GM12892 (cell line): Measurements from ENCODE around the gene CPT1B.

Source experiments
- DNase-seq: peaks from one replicate; pipeline ENCODE4 v3.0.0; 2011; ENCODE audit not compliant: insufficient read length
- FAIRE-seq: peaks from 2 replicates; lab custom pipeline; 2011; peaks lifted over from hg19 to GRCh38; lab: Jason Lieb, UNC
- POLR2A ChIP-seq: IDR thresholded peaks from 2 replicates; pipeline ENCODE4 v1.6.1; 2011; ENCODE audit warnings: low read depth, low read length, control low read depth
- POLR2AphosphoS5 ChIP-seq: IDR thresholded peaks from 2 replicates; pipeline ENCODE4 v1.6.1; 2011; ENCODE audit warnings: low read depth, low read length, control low read depth
- TAF1 ChIP-seq: IDR thresholded peaks from 2 replicates; pipeline ENCODE4 v1.6.1; 2011; ENCODE audit warnings: low read depth, mild to moderate bottlenecking, control low read depth, low read length, borderline replicate concordance

CPT1B gene

GRCh38 chr22:50573491-50574382 is 4.5 kb downstream of the CPT1B start:
- DNase-seq: no peak
- no peak for FAIRE-seq
- no peak for TF ChIP-seq POLR2A
- no peak for TF ChIP-seq POLR2AphosphoS5
- no peak for TF ChIP-seq TAF1

- TF ChIP-seq POLR2AphosphoS5 (no peak), TAF1 (no peak), POLR2A (no peak)
- FAIRE-seq: no peak
Measured at GRCh38 chr22:50572965-50573364, 5.3 kb downstream of the CPT1B start.

GRCh38 chr22:50571264-50572175 is 6.7 kb downstream of the CPT1B start:
- no peak for TF ChIP-seq POLR2A
- TF ChIP-seq POLR2AphosphoS5: no peak
- no peak for TF ChIP-seq TAF1
- no peak for DNase-seq
- FAIRE-seq: no peak

More at GRCh38 chr22:50572965-50573364, 5.3 kb downstream of the CPT1B start:
- DNase-seq: no peak

DNA sequence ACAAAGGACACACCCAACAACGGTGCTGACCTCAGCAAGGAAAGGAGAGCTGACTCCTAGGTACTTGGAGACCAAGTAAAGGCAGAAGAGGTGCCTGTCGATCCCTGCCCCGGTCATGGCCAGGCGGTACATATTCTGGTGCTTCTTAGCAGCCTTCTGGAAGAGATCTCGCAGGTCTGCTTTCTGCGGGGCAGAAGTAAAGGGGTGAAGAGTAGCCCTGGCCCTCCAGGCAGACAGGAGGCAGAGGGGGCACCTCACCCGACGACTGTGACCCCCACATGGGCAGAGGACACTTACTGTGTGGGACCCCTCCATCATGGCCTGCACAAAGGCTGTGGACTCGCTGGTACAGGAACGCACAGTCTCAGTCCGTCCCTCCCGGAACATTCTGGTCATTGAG is 7.4 kb downstream of the CPT1B start:
- DNase-seq (no peak), FAIRE-seq (no peak)
- TF ChIP-seq TAF1 (no peak), POLR2A (no peak), POLR2AphosphoS5 (no peak)

DNA sequence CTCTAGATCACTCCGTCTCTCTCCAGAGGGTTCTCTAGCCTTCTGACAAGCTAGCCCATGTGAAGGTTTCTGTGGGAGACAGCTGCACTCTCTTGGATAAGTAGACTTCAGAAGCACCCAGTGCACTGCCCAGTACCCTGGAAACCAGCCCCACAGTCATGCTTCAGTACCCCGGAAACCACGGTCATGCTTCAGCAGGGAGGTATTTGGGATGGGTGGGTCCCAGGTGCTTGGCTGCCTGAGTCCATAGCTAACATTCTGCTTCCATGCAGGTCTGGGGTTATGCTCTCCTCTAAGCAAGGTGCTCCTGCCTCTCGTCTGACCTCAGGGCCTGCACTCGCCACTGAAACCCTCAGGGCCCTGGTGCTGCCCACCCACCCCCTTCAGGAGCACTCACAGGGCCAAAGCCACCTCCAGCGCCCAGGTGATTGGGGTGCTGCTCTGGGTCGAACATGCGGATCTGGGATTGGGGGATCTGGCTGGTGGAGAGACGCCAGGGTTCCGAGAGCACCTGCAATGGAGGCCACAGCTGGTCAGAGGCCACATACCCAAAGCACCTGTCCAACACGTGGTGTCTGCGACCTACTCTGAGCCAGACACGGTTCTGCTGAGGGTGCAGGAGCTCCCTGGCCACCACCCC is 8.2 kb downstream of the CPT1B start:
- FAIRE-seq (no peak), DNase-seq (no peak)
- TF ChIP-seq TAF1: no peak
- TF ChIP-seq POLR2A: no peak
- no peak for TF ChIP-seq POLR2AphosphoS5

DNA sequence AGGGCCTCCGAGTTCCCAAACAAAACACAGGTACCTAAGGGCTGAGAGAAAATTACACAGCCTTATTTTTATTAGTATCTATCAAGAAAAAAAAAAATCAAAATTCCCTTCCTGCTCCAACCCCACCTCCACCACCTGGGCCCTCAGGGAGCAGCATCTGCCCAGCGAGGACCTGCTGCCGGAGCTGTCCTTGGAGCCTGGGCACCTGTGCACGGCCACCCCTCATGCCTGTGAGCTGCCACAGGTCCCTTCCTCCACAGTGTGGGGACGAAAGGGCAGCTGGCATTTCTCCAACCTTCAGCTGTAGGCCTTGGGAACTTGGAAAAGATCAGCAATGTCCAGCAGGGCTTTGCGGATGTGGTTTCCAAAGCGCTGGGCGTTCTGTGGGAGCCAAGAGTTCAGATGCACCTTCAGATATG is 9.2 kb downstream of the CPT1B start:
- no peak for TF ChIP-seq TAF1
- TF ChIP-seq POLR2A: no peak
- no peak for TF ChIP-seq POLR2AphosphoS5
- no peak for DNase-seq
- no peak for FAIRE-seq

- DNase-seq (no peak), FAIRE-seq (no peak)
- TF ChIP-seq POLR2A: no peak
- TF ChIP-seq TAF1: no peak
- TF ChIP-seq POLR2AphosphoS5: no peak
Measured at GRCh38 chr22:50568626-50569025, 9.6 kb downstream of the CPT1B start.

GRCh38 chr22:50567721-50568252 is 10.4 kb downstream of the CPT1B start:
- DNase-seq (no peak), FAIRE-seq (no peak)
- no peak for TF ChIP-seq POLR2AphosphoS5
- no peak for TF ChIP-seq POLR2A
- no peak for TF ChIP-seq TAF1

DNA sequence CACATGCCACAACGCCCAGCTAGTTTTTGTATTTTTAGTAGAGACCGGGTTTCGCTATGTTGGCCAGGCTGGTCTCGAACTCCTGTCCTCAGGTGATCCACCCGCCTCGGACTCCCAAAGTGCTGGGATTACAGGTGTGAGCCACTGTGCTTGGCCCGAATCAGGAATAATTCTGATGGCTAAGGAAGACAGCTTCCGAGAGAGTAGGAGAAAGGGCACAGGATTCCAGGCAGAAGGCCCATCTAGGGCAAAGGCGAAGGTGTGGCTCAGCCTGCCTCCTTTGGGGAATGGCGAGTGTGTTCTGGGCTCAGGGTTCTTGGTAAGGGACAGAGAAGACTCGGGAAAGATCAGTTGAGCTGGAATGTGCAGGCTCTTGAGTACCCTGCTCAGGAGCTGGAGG is 13.9 kb downstream of the CPT1B start:
- TF ChIP-seq TAF1 (no peak), POLR2AphosphoS5 (no peak), POLR2A (no peak)
- no peak for FAIRE-seq
- DNase-seq: no peak

DNA sequence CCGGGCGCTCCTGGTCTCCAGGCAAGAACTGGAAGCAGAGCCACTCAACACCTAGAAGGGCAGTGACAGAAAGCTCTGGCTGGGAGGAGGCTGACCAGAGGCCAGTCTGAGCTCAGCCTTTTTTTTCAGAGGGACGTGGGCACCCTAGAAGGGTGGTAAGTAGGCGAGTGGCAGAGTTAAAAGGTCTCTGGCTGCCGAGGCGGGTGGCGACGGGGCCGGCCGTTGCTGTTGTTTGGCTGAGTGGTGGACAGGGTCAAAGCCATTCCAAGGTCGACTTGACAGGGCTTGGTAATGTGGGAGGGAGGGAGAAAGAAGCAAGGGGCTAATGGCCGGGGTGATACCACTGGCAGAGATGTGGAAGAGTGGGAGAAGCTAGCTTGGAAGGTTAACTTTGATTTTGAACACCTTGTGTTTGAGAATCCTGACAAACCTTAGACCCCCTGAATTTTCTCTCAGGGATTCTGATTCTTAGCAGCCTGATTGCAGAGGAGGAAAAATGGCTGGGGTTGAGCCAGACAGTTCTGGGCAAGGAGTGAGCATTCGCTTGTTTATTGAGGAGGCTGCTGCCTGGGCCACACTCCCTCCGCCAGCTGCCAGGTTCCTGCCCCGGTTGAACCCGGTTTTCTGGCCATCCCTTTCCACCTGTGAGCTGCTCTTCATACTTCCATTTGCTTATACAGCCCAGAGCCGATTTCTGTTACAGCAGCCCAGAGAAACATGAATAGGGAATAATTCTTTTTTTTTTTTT is 14.6 kb downstream of the CPT1B start:
- no peak for DNase-seq
- TF ChIP-seq POLR2A: no peak
- TF ChIP-seq TAF1: no peak
- TF ChIP-seq POLR2AphosphoS5: no peak
- FAIRE-seq: no peak
